ENCODE results near the gene HSD17B4. TPM values are rescaled to one million over a fixed set of nuclear protein-coding genes. Genes with fewer than 3 reads are reported as not detected.
"Not testable (repeated sequence)": the region's sequence is repeated elsewhere in the genome, so short reads cannot be mapped to it uniquely, and the experiment has no call there.

Gene HSD17B4
- total and polyA plus RNA-seq, 2 experiments from 2014 or later = 208 to 281 TPM

GRCh38 chr5:119426057-119426456 is 26.2 kb upstream of the HSD17B4 start:
- H3K79me2 ChIP-seq = no peaks in the 10 kb centered on the region
- 97% methylated on average over 3 of the region's 3 CpGs for WGBS (ENCODE audit: low lambda C conversion rate, missing lambda C conversion rate)
- H3K4me3 ChIP-seq = no peak overlapping the region
- H3K4me2 ChIP-seq = no peak overlapping the region
- H3K4me1 ChIP-seq (ENCODE audit: insufficient read depth) = peaks cover 9% of the 10 kb centered on the region
- H3K9me2 ChIP-seq (replicated peaks; ENCODE audit: insufficient read depth) = no peaks in the 10 kb centered on the region
- no peak overlapping the region for H3K27ac ChIP-seq
- H3K27me3 ChIP-seq = no peaks in the 10 kb centered on the region
- H3K9me3 ChIP-seq (ENCODE audit: low read depth) = no peaks in the 10 kb centered on the region
- no peak for DNase-seq (ENCODE audit: low spot score)
- H3K36me3 ChIP-seq (replicated peaks; ENCODE audit: insufficient read depth, low read depth) = no peaks in the 10 kb centered on the region
- TF ChIP-seq EZH2 (IDR thresholded peaks at IDR 0.05; ENCODE audit: borderline replicate concordance) (no peak), EZH2phosphoT487 (IDR thresholded peaks at IDR 0.05; ENCODE audit: low read depth, severe bottlenecking, unreplicated experiment) (no peak), CTCF (IDR thresholded peaks at IDR 0.05; ENCODE audit: poor library complexity) (no peak)
- no peaks in the 10 kb centered on the region for H4K20me1 ChIP-seq (ENCODE audit: insufficient read depth, poor library complexity, severe bottlenecking)
- no peak overlapping the region for H2AFZ ChIP-seq

GRCh38 chr5:119427060-119427459 is 25.2 kb upstream of the HSD17B4 start:
- H3K4me2 ChIP-seq = no peak overlapping the region
- WGBS (ENCODE audit: low lambda C conversion rate, missing lambda C conversion rate) = 68% methylated on average over 2 of the region's 2 CpGs
- TF ChIP-seq EZH2 (IDR thresholded peaks at IDR 0.05; ENCODE audit: borderline replicate concordance) = no peak
- no peak for TF ChIP-seq EZH2phosphoT487 (IDR thresholded peaks at IDR 0.05; ENCODE audit: low read depth, severe bottlenecking, unreplicated experiment)
- no peak for TF ChIP-seq CTCF (IDR thresholded peaks at IDR 0.05; ENCODE audit: poor library complexity)

GRCh38 chr5:119427596-119427995 is 24.7 kb upstream of the HSD17B4 start:
- peak overlapping the region; percentile 3 for H2AFZ ChIP-seq
- H4K20me1 ChIP-seq (ENCODE audit: insufficient read depth, poor library complexity, severe bottlenecking); H3K4me2 ChIP-seq; H3K4me1 ChIP-seq (ENCODE audit: insufficient read depth); H3K27ac ChIP-seq; H3K79me2 ChIP-seq; H3K4me3 ChIP-seq; DNase-seq (ENCODE audit: low spot score); H3K27me3 ChIP-seq; H3K36me3 ChIP-seq (replicated peaks; ENCODE audit: insufficient read depth, low read depth); H3K9me3 ChIP-seq (ENCODE audit: low read depth); H3K9me2 ChIP-seq (replicated peaks; ENCODE audit: insufficient read depth): not testable (repeated sequence)
- whole genome bisulfite sequencing (ENCODE audit: low lambda C conversion rate, missing lambda C conversion rate) = 28% methylated on average over 4 of the region's 4 CpGs

More at GRCh38 chr5:119427060-119427459, 25.2 kb upstream of the HSD17B4 start:
- H3K9me2 ChIP-seq (replicated peaks; ENCODE audit: insufficient read depth) = no peaks in the 10 kb centered on the region
- H3K9me3 ChIP-seq (ENCODE audit: low read depth) = no peaks in the 10 kb centered on the region
- H3K27ac ChIP-seq = no peak overlapping the region
- peaks cover 9% of the 10 kb centered on the region for H3K4me1 ChIP-seq (ENCODE audit: insufficient read depth)
- no peaks in the 10 kb centered on the region for H3K27me3 ChIP-seq
- H4K20me1 ChIP-seq (ENCODE audit: insufficient read depth, poor library complexity, severe bottlenecking) = no peaks in the 10 kb centered on the region
- no peaks in the 10 kb centered on the region for H3K79me2 ChIP-seq
- no peak for DNase-seq (ENCODE audit: low spot score)
- H2AFZ ChIP-seq = no peak overlapping the region
- H3K4me3 ChIP-seq = no peak overlapping the region
- no peaks in the 10 kb centered on the region for H3K36me3 ChIP-seq (replicated peaks; ENCODE audit: insufficient read depth, low read depth)

GRCh38 chr5:119428166-119428565 is 24.1 kb upstream of the HSD17B4 start:
- 100% methylated on average over 1 of the region's 1 CpG for WGBS (ENCODE audit: low lambda C conversion rate, missing lambda C conversion rate)
- not testable (repeated sequence) for H2AFZ ChIP-seq; H3K36me3 ChIP-seq (replicated peaks; ENCODE audit: insufficient read depth, low read depth); H3K9me2 ChIP-seq (replicated peaks; ENCODE audit: insufficient read depth); DNase-seq (ENCODE audit: low spot score); H3K79me2 ChIP-seq; H3K27ac ChIP-seq; H4K20me1 ChIP-seq (ENCODE audit: insufficient read depth, poor library complexity, severe bottlenecking); H3K4me3 ChIP-seq; H3K9me3 ChIP-seq (ENCODE audit: low read depth); H3K4me1 ChIP-seq (ENCODE audit: insufficient read depth); H3K4me2 ChIP-seq; H3K27me3 ChIP-seq

- not testable (repeated sequence) for H3K79me2 ChIP-seq; H3K27me3 ChIP-seq; H3K36me3 ChIP-seq (replicated peaks; ENCODE audit: insufficient read depth, low read depth); H4K20me1 ChIP-seq (ENCODE audit: insufficient read depth, poor library complexity, severe bottlenecking); DNase-seq (ENCODE audit: low spot score); H3K4me3 ChIP-seq; H3K9me3 ChIP-seq (ENCODE audit: low read depth); H2AFZ ChIP-seq; H3K9me2 ChIP-seq (replicated peaks; ENCODE audit: insufficient read depth); H3K27ac ChIP-seq; H3K4me1 ChIP-seq (ENCODE audit: insufficient read depth); H3K4me2 ChIP-seq
- 83% methylated on average over 3 of the region's 3 CpGs for WGBS (ENCODE audit: low lambda C conversion rate, missing lambda C conversion rate)
Observed at GRCh38 chr5:119428574-119428973, 23.7 kb upstream of the HSD17B4 start.

- 92% methylated on average over 10 of the region's 10 CpGs for WGBS (ENCODE audit: low lambda C conversion rate, missing lambda C conversion rate)
- not testable (repeated sequence) for H4K20me1 ChIP-seq (ENCODE audit: insufficient read depth, poor library complexity, severe bottlenecking); H3K36me3 ChIP-seq (replicated peaks; ENCODE audit: insufficient read depth, low read depth); H3K27ac ChIP-seq; H3K9me2 ChIP-seq (replicated peaks; ENCODE audit: insufficient read depth); H3K4me2 ChIP-seq; H2AFZ ChIP-seq; H3K79me2 ChIP-seq; H3K9me3 ChIP-seq (ENCODE audit: low read depth); H3K4me3 ChIP-seq; H3K27me3 ChIP-seq; H3K4me1 ChIP-seq (ENCODE audit: insufficient read depth); DNase-seq (ENCODE audit: low spot score)
Observed at GRCh38 chr5:119432674-119433237, 19.5 kb upstream of the HSD17B4 start.

Measured in hepatocyte (in vitro differentiated cells).